Osteocyte (in vitro differentiated cells): ENCODE measurements around the gene PRSS36. TPM values are rescaled to one million over a fixed set of nuclear protein-coding genes. Genes with fewer than 3 reads are reported as not detected.
"Not testable (repeated sequence)": the region's sequence is repeated elsewhere in the genome, so short reads cannot be mapped to it uniquely, and the experiment has no call there.

ENCODE experiments used
- DNase-seq: peaks from one replicate; pipeline ENCODE4 v3.0.0; 2021; ENCODE audit warnings: mixed read lengths; ENCODE audit not compliant: unreplicated experiment; ENCODE audit errors: extremely low spot score
- H3K27ac Mint-ChIP-seq: one replicate; pipeline ENCODE4 v1.8.0; 2021; ENCODE audit warnings: mild to moderate bottlenecking, mixed read lengths; ENCODE audit not compliant: unreplicated experiment
- H3K27me3 Mint-ChIP-seq: one replicate; pipeline ENCODE4 v1.8.0; 2021; ENCODE audit warnings: mixed read lengths; ENCODE audit not compliant: unreplicated experiment
- H3K36me3 Mint-ChIP-seq: one replicate; pipeline ENCODE4 v1.8.0; 2021; ENCODE audit warnings: mixed read lengths; ENCODE audit not compliant: unreplicated experiment
- H3K4me1 Mint-ChIP-seq: one replicate; pipeline ENCODE4 v1.8.0; 2021; ENCODE audit warnings: mixed read lengths; ENCODE audit not compliant: unreplicated experiment
- H3K4me3 Mint-ChIP-seq: one replicate; pipeline ENCODE4 v1.8.0; 2021; ENCODE audit warnings: mild to moderate bottlenecking, moderate library complexity, mixed read lengths; ENCODE audit not compliant: unreplicated experiment
- H3K9me3 Mint-ChIP-seq: one replicate; pipeline ENCODE4 v1.8.0; 2021; ENCODE audit warnings: mixed read lengths; ENCODE audit not compliant: unreplicated experiment
- CTCF ChIP-seq: fragments of 200-600 bp; sonication (generic); IDR thresholded peaks from 2 replicates; pipeline ENCODE4 v1.5.0; 2021; ENCODE audit warnings: antibody characterized with exemption, mild to moderate bottlenecking, moderate library complexity
- total RNA-seq: library from RNA; stranded (reverse); gene quantifications from 2 replicates; pipeline ENCODE4 v1.2.1, GENCODE V29; 2021

PRSS36 gene
- total RNA-seq, 1 donor from 2014 or later = 0.67 TPM

DNA sequence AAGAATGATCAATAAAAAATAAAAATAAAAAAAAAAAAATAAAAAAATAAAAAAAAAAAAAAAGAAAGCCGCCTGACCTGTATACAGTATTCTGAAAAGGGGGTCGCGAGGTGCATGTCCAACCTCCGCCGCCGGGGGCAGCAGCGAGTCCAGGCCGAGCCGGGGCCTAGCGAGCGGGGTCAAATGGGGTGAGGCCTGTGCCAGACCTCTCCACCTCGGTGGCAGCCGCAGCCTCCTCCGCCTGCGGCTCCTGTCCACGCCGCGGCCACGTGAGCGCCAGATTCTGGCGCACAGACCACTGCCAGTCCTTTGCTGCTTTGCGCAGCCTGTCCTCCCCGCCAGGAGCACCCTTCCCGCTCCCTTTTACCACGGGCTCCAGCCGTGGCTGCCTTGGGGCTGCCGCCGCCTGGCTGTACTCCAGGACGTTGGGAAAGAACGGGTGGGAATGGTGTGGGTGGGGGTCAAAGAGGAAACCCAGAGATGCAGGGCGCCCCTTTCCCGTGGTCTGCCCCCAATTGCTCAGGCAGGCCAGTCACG, 44.1 kb downstream of the PRSS36 start:
- no peaks in the 10 kb centered on the region for H3K9me3 Mint-ChIP-seq
- DNase-seq = peak; percentile 92

GRCh38 chr16:31100876-31101641, 48.8 kb downstream of the PRSS36 start:
- not testable (repeated sequence) for H3K27me3 Mint-ChIP-seq, DNase-seq, H3K4me1 Mint-ChIP-seq, H3K4me3 Mint-ChIP-seq, H3K36me3 Mint-ChIP-seq, H3K27ac Mint-ChIP-seq, H3K9me3 Mint-ChIP-seq

More for the DNA sequence above, 44.1 kb downstream of the PRSS36 start:
- Mint-ChIP-seq H3K36me3 (peaks cover 6% of the 10 kb centered on the region), H3K27me3 (no peaks in the 10 kb centered on the region), H3K4me1 (peaks cover 20% of the 10 kb centered on the region), H3K4me3 (no peak overlapping the region), H3K27ac (no peak overlapping the region)
- peak; percentile 78 for TF ChIP-seq CTCF

GRCh38 chr16:31099860-31100638, 49.8 kb downstream of the PRSS36 start:
- no peak overlapping the region for H3K4me3 Mint-ChIP-seq
- no peaks in the 10 kb centered on the region for H3K9me3 Mint-ChIP-seq
- H3K4me1 Mint-ChIP-seq = peaks cover 4% of the 10 kb centered on the region
- DNase-seq = no peak
- TF ChIP-seq CTCF = no peak
- H3K27me3 Mint-ChIP-seq = no peaks in the 10 kb centered on the region
- no peak overlapping the region for H3K27ac Mint-ChIP-seq
- no peaks in the 10 kb centered on the region for H3K36me3 Mint-ChIP-seq

DNA sequence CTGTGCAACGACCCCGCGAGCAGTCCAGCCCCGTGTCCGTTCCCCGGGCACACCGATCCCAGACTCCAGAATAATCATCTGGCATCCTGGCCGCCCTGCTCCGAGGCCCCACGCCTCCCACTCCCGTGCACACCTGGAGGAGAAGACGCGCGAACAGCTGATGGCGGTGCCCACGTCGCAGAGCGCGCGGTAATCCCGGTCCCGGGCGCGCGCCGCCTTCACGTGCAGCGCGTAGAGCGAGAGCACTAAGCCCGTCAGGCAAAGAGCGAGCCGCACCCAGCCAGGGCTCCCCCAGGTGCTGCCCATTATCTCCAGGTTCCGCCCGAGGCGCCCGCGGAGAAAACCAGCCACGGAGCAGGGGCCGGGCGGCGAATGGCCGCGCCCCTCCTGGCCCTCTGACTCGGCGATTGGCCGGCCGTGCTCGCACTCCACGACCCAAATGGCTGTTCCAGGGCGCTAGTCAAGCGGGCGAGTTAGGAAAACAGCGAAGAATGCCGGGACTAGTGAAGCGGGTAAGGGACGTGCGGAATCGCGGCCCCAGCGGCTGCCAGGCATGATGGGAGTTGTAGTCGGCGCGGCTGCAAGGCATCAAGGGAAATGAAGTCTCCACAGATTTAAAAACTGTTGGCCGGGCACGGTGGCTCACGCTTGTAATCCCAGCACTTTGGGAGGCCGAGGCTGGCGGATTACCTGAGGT, 55.3 kb downstream of the PRSS36 start, which contains the start of gene VKORC1:
Gene VKORC1, minus strand, starts transcription at position 374 of the 697 bp plus-strand sequence. Its CDS starts 68 bp downstream, at position 306.
- peak; percentile 97 for DNase-seq
- Mint-ChIP-seq H3K9me3 (no peaks in the 10 kb centered on the region), H3K4me1 (peaks cover 28% of the 10 kb centered on the region), H3K27ac (peak within 1 kb of the TSS; percentile 94), H3K4me3 (peak within 1 kb of the TSS; percentile 95), H3K36me3 (peaks cover 3% of the 10 kb centered on the region), H3K27me3 (no peaks in the 10 kb centered on the region)
- TF ChIP-seq CTCF = no peak

DNA sequence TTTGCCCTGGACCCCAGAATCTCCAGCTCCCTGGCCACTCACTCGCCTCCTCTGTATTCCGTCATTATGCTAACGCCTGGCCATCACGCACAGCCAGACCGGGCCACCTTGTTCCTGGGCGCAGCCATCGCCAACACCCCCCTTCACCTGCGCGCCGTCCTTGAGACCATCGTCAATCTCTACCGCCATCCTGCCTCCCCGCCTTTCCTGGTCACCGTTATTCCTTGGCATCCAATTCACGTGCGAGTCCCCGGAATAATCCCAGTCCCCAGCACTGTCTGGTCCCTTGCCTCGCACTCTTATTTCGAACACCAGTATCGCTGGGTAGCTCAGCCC, 55.8 kb downstream of the PRSS36 start:
- H3K27me3 Mint-ChIP-seq = no peaks in the 10 kb centered on the region
- peak overlapping the region; percentile 94 for H3K27ac Mint-ChIP-seq
- peaks cover 28% of the 10 kb centered on the region for H3K4me1 Mint-ChIP-seq
- H3K36me3 Mint-ChIP-seq = peaks cover 3% of the 10 kb centered on the region
- no peak for DNase-seq
- H3K4me3 Mint-ChIP-seq = peak overlapping the region; percentile 95
- TF ChIP-seq CTCF = no peak
- no peaks in the 10 kb centered on the region for H3K9me3 Mint-ChIP-seq
